DOHH2 (cell line): Measurements from ENCODE around the gene FILIP1L.

Source experiments
- H3F3A ChIP-seq: fragments of 200-600 bp; sonication (generic), shearing (Covaris generic); 2 replicates; pipeline ENCODE4 v1.6.0; 2016; ENCODE audit warnings: antibody characterized with exemption, mild to moderate bottlenecking; ENCODE audit not compliant: control insufficient read depth, insufficient read depth
- H3K27ac ChIP-seq: fragments of 200-600 bp; sonication (generic); 2 replicates; pipeline ENCODE4 v1.5.1; 2014; ENCODE audit warnings: low read depth, mild to moderate bottlenecking, low read length, moderate library complexity
- H3K27me3 ChIP-seq: fragments of 200-600 bp; sonication (generic); 2 replicates; pipeline ENCODE4 v1.6.1; 2014; ENCODE audit warnings: mild to moderate bottlenecking, low read length, mixed read lengths; ENCODE audit not compliant: control insufficient read depth
- H3K36me3 ChIP-seq: fragments of 200-600 bp; sonication (generic); 2 replicates; pipeline ENCODE4 v1.6.1; 2014; ENCODE audit warnings: mild to moderate bottlenecking, low read length, moderate library complexity, mixed read lengths; ENCODE audit not compliant: control insufficient read depth
- H3K4me1 ChIP-seq: fragments of 200-600 bp; sonication (generic); 2 replicates; pipeline ENCODE4 v1.6.1; 2014; ENCODE audit warnings: mild to moderate bottlenecking, low read length, mixed read lengths; ENCODE audit not compliant: control insufficient read depth
- H3K4me2 ChIP-seq: fragments of 200-600 bp; sonication (generic); 2 replicates; pipeline ENCODE4 v1.6.0; 2014; ENCODE audit warnings: mild to moderate bottlenecking, low read length, moderate library complexity
- H3K4me3 ChIP-seq: fragments of 200-600 bp; sonication (generic); 2 replicates; pipeline ENCODE4 v1.5.1; 2014; ENCODE audit warnings: mild to moderate bottlenecking, low read length, mixed read lengths
- H3K79me2 ChIP-seq: fragments of 200-600 bp; sonication (generic); 2 replicates; pipeline ENCODE4 v1.6.1; 2014; ENCODE audit warnings: mild to moderate bottlenecking, low read length, mixed read lengths; ENCODE audit not compliant: control insufficient read depth
- H3K9me2 ChIP-seq: fragments of 200-600 bp; sonication (generic); replicated peaks from 2 replicates; pipeline ENCODE4 v1.6.1; 2014; ENCODE audit warnings: mild to moderate bottlenecking, low read length, mixed read lengths; ENCODE audit not compliant: control insufficient read depth
- H3K9me3 ChIP-seq: fragments of 200-600 bp; sonication (generic); 2 replicates; pipeline ENCODE4 v1.6.1; 2014; ENCODE audit warnings: antibody characterized with exemption, low read length, mixed read lengths; ENCODE audit not compliant: control insufficient read depth, insufficient read depth
- H4K20me1 ChIP-seq: fragments of 200-600 bp; sonication (generic); 2 replicates; pipeline ENCODE4 v1.6.0; 2014; ENCODE audit warnings: low read depth, mild to moderate bottlenecking, antibody characterized with exemption, low read length, moderate library complexity; ENCODE audit not compliant: control insufficient read depth, insufficient read depth
- CTCF ChIP-seq: fragments of 200-600 bp; sonication (generic); IDR thresholded peaks from one replicate; pipeline ENCODE4 v1.5.1; 2014; ENCODE audit warnings: antibody characterized with exemption, mild to moderate bottlenecking, low read depth, low read length; ENCODE audit not compliant: poor library complexity, severe bottlenecking
- EZH2phosphoT487 ChIP-seq: fragments of 200-600 bp; sonication (generic); IDR thresholded peaks from 2 replicates; pipeline ENCODE4 v1.6.1; 2017; ENCODE audit warnings: borderline replicate concordance, mild to moderate bottlenecking, antibody characterized with exemption, low read length, moderate library complexity, mixed read lengths

The FILIP1L gene

GRCh38 chr3:99837715-99838114 is 276.6 kb downstream of the FILIP1L start:
- no peak for TF ChIP-seq EZH2phosphoT487
- TF ChIP-seq CTCF: no peak
- Histone ChIP-seq H3K4me1 (no peaks in the 10 kb centered on the region), H3K79me2 (peaks cover 73% of the 10 kb centered on the region), H4K20me1 (peaks cover 2% of the 10 kb centered on the region; the same call in 1 of the 2 replicates), H3K9me3 (no peaks in the 10 kb centered on the region), H3K4me3 (no peak overlapping the region), H3K27ac (no peak overlapping the region), H3K9me2 (no peaks in the 10 kb centered on the region), H3K36me3 (no peaks in the 10 kb centered on the region), H3K4me2 (no peak overlapping the region), H3F3A (no peaks in the 10 kb centered on the region), H3K27me3 (no peaks in the 10 kb centered on the region)

GRCh38 chr3:99836681-99837080 is 277.6 kb downstream of the FILIP1L start:
- no peak overlapping the region for H3K4me2 ChIP-seq
- H4K20me1 ChIP-seq: peaks cover 2% of the 10 kb centered on the region; the same call in 1 of the 2 replicates
- peaks cover 81% of the 10 kb centered on the region for H3K79me2 ChIP-seq
- no peaks in the 10 kb centered on the region for H3K36me3 ChIP-seq
- no peak overlapping the region for H3K4me3 ChIP-seq
- no peak overlapping the region for H3K27ac ChIP-seq
- no peak for TF ChIP-seq EZH2phosphoT487
- TF ChIP-seq CTCF: no peak
- H3K9me2 ChIP-seq: no peaks in the 10 kb centered on the region
- no peaks in the 10 kb centered on the region for H3K9me3 ChIP-seq
- no peaks in the 10 kb centered on the region for H3K4me1 ChIP-seq
- H3K27me3 ChIP-seq: no peaks in the 10 kb centered on the region
- no peaks in the 10 kb centered on the region for H3F3A ChIP-seq

DNA sequence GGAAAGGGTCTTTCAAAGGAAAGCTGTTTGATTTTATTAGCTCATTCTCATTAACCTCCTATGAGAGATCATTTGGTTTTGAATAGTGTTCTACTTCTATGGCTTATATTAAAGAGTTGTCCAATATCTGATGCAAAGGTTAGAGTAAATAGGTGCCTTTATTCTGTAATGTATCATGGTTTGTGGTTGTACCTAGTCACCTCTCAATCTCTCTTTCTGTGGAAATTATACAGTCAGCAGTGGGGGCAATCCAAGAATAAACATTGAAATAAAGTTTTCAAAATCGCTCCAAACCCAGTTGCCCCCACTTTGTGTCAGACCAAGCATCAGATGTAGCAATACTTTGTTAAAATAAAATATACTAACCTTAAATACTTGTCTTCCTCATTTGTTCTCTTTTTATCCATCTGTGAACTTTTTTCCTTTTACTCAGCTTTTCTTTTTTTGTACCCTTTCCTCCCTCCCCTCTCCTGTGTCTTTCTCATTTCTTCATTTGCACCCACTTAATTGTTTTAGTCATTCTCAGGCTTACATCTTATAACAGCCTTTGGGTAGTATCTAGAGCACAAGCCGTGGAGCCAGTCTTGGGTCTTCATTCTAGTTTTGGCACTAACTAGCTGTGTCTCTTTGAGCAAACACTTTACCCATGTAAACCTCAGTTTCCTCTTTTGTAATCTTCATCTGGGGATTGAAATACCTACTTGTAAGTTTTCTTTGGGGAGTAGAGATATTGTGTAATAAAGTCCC is 279.9 kb downstream of the FILIP1L start:
- H3K4me2 ChIP-seq: no peak overlapping the region
- no peaks in the 10 kb centered on the region for H3K27me3 ChIP-seq
- H3K27ac ChIP-seq: no peak overlapping the region
- H3K79me2 ChIP-seq: peaks cover 92% of the 10 kb centered on the region
- no peaks in the 10 kb centered on the region for H3K4me1 ChIP-seq
- TF ChIP-seq CTCF: no peak
- TF ChIP-seq EZH2phosphoT487: no peak
- H4K20me1 ChIP-seq: peaks cover 2% of the 10 kb centered on the region; the same call in 1 of the 2 replicates
- no peaks in the 10 kb centered on the region for H3K9me3 ChIP-seq
- H3K36me3 ChIP-seq: no peaks in the 10 kb centered on the region
- no peaks in the 10 kb centered on the region for H3K9me2 ChIP-seq
- no peak overlapping the region for H3K4me3 ChIP-seq
- no peaks in the 10 kb centered on the region; the same call in 1 of the 2 replicates for H3F3A ChIP-seq
